ENCODE results near the gene PXMP2.

Gene PXMP2

GRCh38 chr12:132708150-132708549 lies 20.8 kb downstream of the PXMP2 start:
- Histone ChIP-seq H3K36me3 (ENCODE audit: insufficient read depth, low read length) (peaks cover 3% of the 10 kb centered on the region; the same call in 1 of the 2 replicates), H3K79me2 (ENCODE audit: insufficient read depth, low read length) (peaks cover 33% of the 10 kb centered on the region), H4K20me1 (ENCODE audit: insufficient read depth, low read length, poor library complexity, severe bottlenecking) (peaks cover 9% of the 10 kb centered on the region), H3K4me2 (ENCODE audit: low read depth, low read length, poor library complexity, severe bottlenecking) (no peak overlapping the region), H3K9me2 (replicated peaks; ENCODE audit: low read depth, low read length) (no peaks in the 10 kb centered on the region), H2AFZ (ENCODE audit: low read length) (no peak overlapping the region), H3K27me3 (ENCODE audit: insufficient read depth, low read length, poor library complexity, severe bottlenecking) (no peaks in the 10 kb centered on the region), H3K9me3 (ENCODE audit: insufficient read depth, low read depth, low read length) (no peaks in the 10 kb centered on the region), H3K4me1 (ENCODE audit: insufficient read depth, low read length, poor library complexity, severe bottlenecking) (peaks cover 15% of the 10 kb centered on the region), H3K9ac (ENCODE audit: low read depth, low read length, poor library complexity, severe bottlenecking) (no peak overlapping the region), H3F3A (ENCODE audit: low read depth) (no peaks in the 10 kb centered on the region), H3K4me3 (ENCODE audit: low read length, poor library complexity, severe bottlenecking) (no peak overlapping the region)
- TF ChIP-seq EZH2phosphoT487 (IDR thresholded peaks at IDR 0.05; ENCODE audit: borderline replicate concordance) = no peak
- TF ChIP-seq CTCF (conservative IDR thresholded peaks at IDR 0.05; ENCODE audit: low read length) = no peak

- TF ChIP-seq EZH2phosphoT487 (IDR thresholded peaks at IDR 0.05; ENCODE audit: borderline replicate concordance) (no peak), CTCF (conservative IDR thresholded peaks at IDR 0.05; ENCODE audit: low read length) (no peak)
- Histone ChIP-seq H3F3A (ENCODE audit: low read depth) (no peaks in the 10 kb centered on the region), H3K9ac (ENCODE audit: low read depth, low read length, poor library complexity, severe bottlenecking) (peak overlapping the region; percentile 78), H3K9me3 (ENCODE audit: insufficient read depth, low read depth, low read length) (no peaks in the 10 kb centered on the region), H3K9me2 (replicated peaks; ENCODE audit: low read depth, low read length) (no peaks in the 10 kb centered on the region), H3K4me1 (ENCODE audit: insufficient read depth, low read length, poor library complexity, severe bottlenecking) (peaks cover 14% of the 10 kb centered on the region), H2AFZ (ENCODE audit: low read length) (peak overlapping the region; percentile 94), H3K4me3 (ENCODE audit: low read length, poor library complexity, severe bottlenecking) (peak overlapping the region; percentile 77), H3K79me2 (ENCODE audit: insufficient read depth, low read length) (peaks cover 51% of the 10 kb centered on the region), H3K27me3 (ENCODE audit: insufficient read depth, low read length, poor library complexity, severe bottlenecking) (no peaks in the 10 kb centered on the region), H4K20me1 (ENCODE audit: insufficient read depth, low read length, poor library complexity, severe bottlenecking) (peaks cover 16% of the 10 kb centered on the region), H3K4me2 (ENCODE audit: low read depth, low read length, poor library complexity, severe bottlenecking) (peak overlapping the region; percentile 83), H3K36me3 (ENCODE audit: insufficient read depth, low read length) (peaks cover 6% of the 10 kb centered on the region; the same call in 1 of the 2 replicates)
Measured at GRCh38 chr12:132710043-132710404, 22.6 kb downstream of the PXMP2 start.

- Histone ChIP-seq H3K4me2 (ENCODE audit: low read depth, low read length, poor library complexity, severe bottlenecking) (peak within 1 kb of the TSS; percentile 83), H3K4me1 (ENCODE audit: insufficient read depth, low read length, poor library complexity, severe bottlenecking) (peaks cover 14% of the 10 kb centered on the region), H2AFZ (ENCODE audit: low read length) (peak within 1 kb of the TSS; percentile 94), H3K79me2 (ENCODE audit: insufficient read depth, low read length) (peaks cover 51% of the 10 kb centered on the region), H3K9me3 (ENCODE audit: insufficient read depth, low read depth, low read length) (no peaks in the 10 kb centered on the region), H3K27me3 (ENCODE audit: insufficient read depth, low read length, poor library complexity, severe bottlenecking) (no peaks in the 10 kb centered on the region), H3K4me3 (ENCODE audit: low read length, poor library complexity, severe bottlenecking) (peak within 1 kb of the TSS; percentile 77), H3K9me2 (replicated peaks; ENCODE audit: low read depth, low read length) (no peaks in the 10 kb centered on the region), H4K20me1 (ENCODE audit: insufficient read depth, low read length, poor library complexity, severe bottlenecking) (peaks cover 16% of the 10 kb centered on the region), H3F3A (ENCODE audit: low read depth) (no peaks in the 10 kb centered on the region), H3K36me3 (ENCODE audit: insufficient read depth, low read length) (peaks cover 7% of the 10 kb centered on the region; the same call in 1 of the 2 replicates), H3K9ac (ENCODE audit: low read depth, low read length, poor library complexity, severe bottlenecking) (peak within 1 kb of the TSS; percentile 78)
- TF ChIP-seq EZH2phosphoT487 (IDR thresholded peaks at IDR 0.05; ENCODE audit: borderline replicate concordance) (no peak), CTCF (conservative IDR thresholded peaks at IDR 0.05; ENCODE audit: low read length) (no peak)
Measured at GRCh38 chr12:132710405-132711079, 23.2 kb downstream of the PXMP2 start, which contains the start of gene PGAM5. PGAM5 (plus strand) TSS chr12:132710842; CDS start chr12:132710877, 35 bp downstream.
